Peyer's patch (tissue), 4 donors: Measurements from ENCODE around the gene EMP1.

Experiments used
- CTCF ChIP-seq, 6 experiments: fragments of 450-650 bp in 4 of 6; fragments of 200-600 bp in 2 of 6; sonication (generic) in 1 of 6; IDR thresholded peaks; one replicate each; pipeline ENCODE4 v1.5.1; 2017 to 2019; ENCODE audit warnings: antibody characterized with exemption in 6 of 6, mild to moderate bottlenecking in 3 of 6, moderate library complexity in 1 of 6
- POLR2A ChIP-seq, 2 donors: fragments of 450-650 bp; IDR thresholded peaks; one replicate each; pipeline ENCODE4 v1.5.1; 2017; ENCODE audit warnings: antibody characterized with exemption in 2 of 2, mild to moderate bottlenecking in 2 of 2, moderate library complexity in 2 of 2

- TF ChIP-seq POLR2A (IDR thresholded peaks at IDR 0.05) (no peak), CTCF (IDR thresholded peaks at IDR 0.05) (no peak)
Observed at GRCh38 chr12:13181375-13182070, 15.0 kb upstream of the EMP1 start.
